GM12878 (cell line): ENCODE data around the gene ADCY7. TPM values are rescaled to one million over a fixed set of nuclear protein-coding genes. Genes with fewer than 3 reads are reported as not detected.

ENCODE experiments used
- ATAC-seq: fragments of 200-7000 bp; cut with Tn5 transposase; 3 replicates; pipeline ENCODE4 v1.9.1; 2020; ENCODE audit warnings: mild to moderate bottlenecking, moderate library complexity
- BruUV-seq: library from RNA; stranded (reverse); fragments of 400-500 nt; replicated peaks from 2 replicates; lab custom pipeline; 2021; lab: Mats Ljungman, UMichigan
- CTCF ChIA-PET: fragments of 300-600 bp; sonication (Branson Sonifier 250); formaldehyde crosslinking; extraction: SDS; loops from one replicate; lab custom pipeline; 2021; ENCODE audit warnings: inconsistent platforms; lab: Yijun Ruan, JAX
- POLR2A ChIA-PET: fragments of 350-600 bp; formaldehyde crosslinking; extraction: SDS; loops from one replicate; lab custom pipeline; 2021; ENCODE audit warnings: inconsistent platforms; lab: Charles Lee
- RAD21 ChIA-PET: fragments of 300-600 bp; sonication (Branson Sonifier 250); formaldehyde crosslinking; loops from one replicate; lab custom pipeline; 2023; ENCODE audit warnings: antibody characterized with exemption; ENCODE audit not compliant: unreplicated experiment; lab: Charles Lee
- SMC1A ChIA-PET: fragments of 300-600 bp; sonication (Branson Sonifier 250); formaldehyde crosslinking; loops from one replicate; lab custom pipeline; 2023; ENCODE audit not compliant: unreplicated experiment, uncharacterized antibody; lab: Charles Lee
- DNase-seq: peaks from one replicate; pipeline ENCODE4 v3.0.0-alpha.2; 2011; ENCODE audit warnings: low read depth, low spot score
- FAIRE-seq: peaks from 3 replicates; lab custom pipeline; 2011; peaks lifted over from hg19 to GRCh38; lab: Jason Lieb, UNC
- H2AFZ ChIP-seq: 2 replicates; pipeline ENCODE4 v1.6.0; 2011; ENCODE audit warnings: low read depth, low read length, control low read depth; ENCODE audit not compliant: control insufficient read depth
- H3K27ac ChIP-seq: 2 replicates; pipeline ENCODE4 v1.5.1; 2011; ENCODE audit warnings: control low read depth; ENCODE audit not compliant: control insufficient read depth, insufficient read depth
- H3K27me3 ChIP-seq, 2 experiments: replicated peaks in 1 of 2; 2 replicates each; pipeline versions ENCODE4 v1.6.0 to v1.6.1; 2011; ENCODE audit warnings: low read length in 1 of 2; ENCODE audit not compliant: control insufficient read depth in 2 of 2, insufficient read depth in 2 of 2
- H3K36me3 ChIP-seq, 2 experiments: 2 replicates each; pipeline ENCODE4 v1.5.1; 2011; ENCODE audit warnings: low read length in 1 of 2; ENCODE audit not compliant: control insufficient read depth in 2 of 2, insufficient read depth in 2 of 2
- H3K4me1 ChIP-seq: 2 replicates; pipeline ENCODE4 v1.6.1; 2011; ENCODE audit warnings: mild to moderate bottlenecking, low read length, moderate library complexity, mixed read lengths; ENCODE audit not compliant: control insufficient read depth, insufficient read depth
- H3K4me2 ChIP-seq: 2 replicates; pipeline ENCODE4 v1.6.0; 2011; ENCODE audit warnings: control low read depth; ENCODE audit not compliant: control insufficient read depth, insufficient read depth
- H3K4me3 ChIP-seq: fragments of 200-600 bp; sonication (generic); 2 replicates; pipeline ENCODE4 v1.5.1; 2016
- H3K79me2 ChIP-seq: 2 replicates; pipeline ENCODE4 v1.6.0; 2011; ENCODE audit warnings: low read length; ENCODE audit not compliant: control insufficient read depth, insufficient read depth
- H3K9ac ChIP-seq: 2 replicates; pipeline ENCODE4 v1.8.0; 2011; ENCODE audit warnings: low read length, control low read depth, mixed read lengths; ENCODE audit not compliant: control insufficient read depth, insufficient read depth
- H3K9me3 ChIP-seq: replicated peaks from 3 replicates; pipeline ENCODE4 v1.5.1; 2011; ENCODE audit warnings: mild to moderate bottlenecking, low read length; ENCODE audit not compliant: control insufficient read depth, insufficient read depth
- H4K20me1 ChIP-seq: 2 replicates; pipeline ENCODE4 v1.6.0; 2011; ENCODE audit not compliant: control insufficient read depth, insufficient read depth
- FOS ChIP-seq: IDR thresholded peaks from 3 replicates; pipeline ENCODE4 v1.6.1; 2011; ENCODE audit warnings: borderline replicate concordance; ENCODE audit not compliant: insufficient read length; ENCODE audit errors: extremely low read depth
- FOXK2 ChIP-seq: fragments of 450-650 bp; IDR thresholded peaks from 2 replicates; pipeline ENCODE4 v1.6.1; 2017; ENCODE audit warnings: mild to moderate bottlenecking, moderate library complexity
- GATAD2B ChIP-seq: fragments of 450-650 bp; conservative IDR thresholded peaks from 2 replicates; pipeline ENCODE4 v1.6.1; 2017; ENCODE audit warnings: low read depth, mild to moderate bottlenecking, moderate library complexity
- HDGF ChIP-seq: fragments of 450-650 bp; IDR thresholded peaks from 2 replicates; pipeline ENCODE4 v1.6.1; 2016; ENCODE audit warnings: antibody characterized with exemption
- JUNB ChIP-seq: IDR thresholded peaks from 2 replicates; pipeline ENCODE4 v1.6.1; 2016; ENCODE audit warnings: antibody characterized with exemption, mild to moderate bottlenecking
- MXI1 ChIP-seq: fragments of 150-350 bp; IDR thresholded peaks from 2 replicates; pipeline ENCODE4 v1.6.1; 2011; ENCODE audit warnings: low read depth, mild to moderate bottlenecking, inconsistent platforms, low read length, improper control_type of control experiment
- MYB ChIP-seq: fragments of 150-350 bp; IDR thresholded peaks from 2 replicates; pipeline ENCODE4 v1.6.1; 2014; ENCODE audit warnings: mild to moderate bottlenecking, low read depth, low read length, borderline replicate concordance
- NFYB ChIP-seq: IDR thresholded peaks from 2 replicates; pipeline ENCODE4 v1.6.1; 2011; ENCODE audit warnings: low read depth, mild to moderate bottlenecking, low read length, improper control_type of control experiment, moderate library complexity; ENCODE audit not compliant: insufficient read depth
- NR2C2 ChIP-seq: IDR thresholded peaks from 2 replicates; pipeline ENCODE4 v1.6.1; 2011; ENCODE audit warnings: borderline replicate concordance, low read depth; ENCODE audit not compliant: control insufficient read depth, insufficient read length
- NRF1 ChIP-seq: conservative IDR thresholded peaks from 2 replicates; pipeline ENCODE4 v1.6.1; 2011; ENCODE audit warnings: mild to moderate bottlenecking, low read depth, low read length, improper control_type of control experiment
- PAX8 ChIP-seq: fragments of 450-650 bp; IDR thresholded peaks from 2 replicates; pipeline ENCODE4 v1.6.1; 2017; ENCODE audit warnings: mild to moderate bottlenecking, moderate library complexity
- SREBF2 ChIP-seq: IDR thresholded peaks from 2 replicates; pipeline ENCODE4 v1.6.1; 2012; ENCODE audit warnings: mild to moderate bottlenecking, low read length
- SRF ChIP-seq, 2 experiments: IDR thresholded peaks; 2 replicates each; pipeline ENCODE4 v1.6.1; 2011; ENCODE audit warnings: low read depth in 2 of 2, low read length in 2 of 2, mild to moderate bottlenecking in 1 of 2, moderate library complexity in 1 of 2
- WRNIP1 ChIP-seq: IDR thresholded peaks from 2 replicates; pipeline ENCODE4 v1.6.1; 2011; ENCODE audit warnings: low read depth, low read length, improper control_type of control experiment, borderline replicate concordance
- YY1 ChIP-seq: IDR thresholded peaks from 2 replicates; pipeline ENCODE4 v1.6.1; 2011; ENCODE audit warnings: low read depth, mild to moderate bottlenecking, low read length
- WGBS: methylation state at CpG from one replicate; pipeline ENCODE4 v1.1.6; 2016; ENCODE audit warnings: low lambda C conversion rate; ENCODE audit not compliant: insufficient replicate concordance, insufficient coverage; ENCODE audit errors: missing lambda C conversion rate; 5-methylcytosine and 5-hydroxymethylcytosine counted together
- in situ Hi-C: fragments of 300-500 bp; cut with MboI; formaldehyde crosslinking; loops from 9 replicates; pipeline ENCODE4 v1.14.3; 2018; ENCODE audit warnings: mixed read lengths
- intact Hi-C: fragments of 100-400 bp; cut with micrococcal nuclease; formaldehyde crosslinking; loops from one replicate; pipeline ENCODE4 v1.14.2; 2022; ENCODE audit not compliant: unreplicated experiment
- polyA plus RNA-seq, 11 experiments: library from polyadenylated mRNA; depleted of rRNA in 4 of 11; unstranded in 6 of 11; stranded (reverse) in 5 of 11; fragments of >200 nt; fragmentation: Nextera tagmentation in 4 of 11; fragmentation: Illumina TruSeq in 1 of 11; extraction: Ambion mirVana in 4 of 11; extraction: Trizol in 1 of 11; gene quantifications; 1 replicate in 1 of 11; 2 replicates in 10 of 11; pipeline versions ENCODE4 v1.2.1 to v1.2.3, GENCODE V29; 2011 to 2016; ENCODE audit warnings: inconsistent platforms in 2 of 11, missing spikeins in 2 of 11, low read depth in 1 of 11
- total RNA-seq, 4 experiments: library from RNA; depleted of rRNA in 3 of 4; stranded (reverse); fragments of >200 nt in 3 of 4; fragmentation: Illumina TruSeq in 1 of 4; extraction: Trizol in 1 of 4; gene quantifications; 2 replicates each; pipeline versions ENCODE4 v1.2.1 to v1.2.3, GENCODE V29; 2013 to 2021
- TF ChIP-seq, protein P1 (sequence below): fragments of 450-650 bp; IDR thresholded peaks from 2 replicates; pipeline ENCODE4 v1.6.1; 2018; ENCODE audit warnings: mild to moderate bottlenecking, low read depth, moderate library complexity; ENCODE audit not compliant: partially characterized antibody
- TF ChIP-seq, protein P2 (sequence below): IDR thresholded peaks from 2 replicates; pipeline ENCODE4 v1.6.1; 2011; ENCODE audit warnings: borderline replicate concordance, low read depth, mild to moderate bottlenecking, moderate library complexity, mixed read lengths, low read length; ENCODE audit not compliant: insufficient read depth; ENCODE audit errors: extremely low read length
- TF ChIP-seq, protein P3 (sequence below): fragments of 450-650 bp; IDR thresholded peaks from 2 replicates; pipeline ENCODE4 v1.6.1; 2016; ENCODE audit warnings: mild to moderate bottlenecking

The ADCY7 gene
- total and polyA plus RNA-seq, 10 of the 15 experiments (the other 5 are each of a cell fraction or from before 2014, with no cell fraction given) = 1.2 to 87.9 (median 24.4) TPM

DNA sequence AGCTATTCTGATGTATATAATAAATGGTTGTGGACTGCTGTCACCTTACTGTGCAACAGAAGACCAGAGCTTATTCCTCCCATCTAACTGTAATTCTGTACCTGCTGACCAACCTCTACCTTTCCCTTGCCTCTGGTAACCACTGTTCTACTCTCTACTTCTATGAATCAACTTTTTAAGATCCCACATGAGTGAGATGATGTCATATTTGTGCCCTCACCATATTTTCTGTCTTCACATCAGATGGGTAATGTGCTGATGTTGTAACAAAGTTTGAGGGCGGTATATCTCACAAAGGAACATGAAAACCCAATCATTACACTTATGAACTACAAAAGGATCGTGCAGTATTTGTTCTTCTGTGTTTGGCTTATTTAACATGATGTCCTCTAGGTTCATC lies 85.6 kb downstream of the ADCY7 start:
- Histone ChIP-seq H4K20me1 (no peaks in the 10 kb centered on the region), H3K9me3 (peaks cover 1% of the 10 kb centered on the region; the same call in 1 of the 3 replicates), H3K4me3 (no peak overlapping the region), H3K79me2 (no peaks in the 10 kb centered on the region; the same call in 1 of the 2 replicates), H3K4me2 (no peak overlapping the region), H2AFZ (no peak overlapping the region), H3K4me1 (no peaks in the 10 kb centered on the region), H3K27me3 (no peaks in the 10 kb centered on the region), H3K27ac (no peak overlapping the region), H3K9ac (no peak overlapping the region), H3K36me3 (peaks cover 0 to 24% of the 10 kb centered on the region in 2 experiments; a peak in 2 of 4 replicates)
- ChIA-PET SMC1A (interaction anchor here (0.6 to 1.7 kb wide), 6 partner anchors 23 to 315 kb away, joined by 3 to 4 read pairs (median 3); no protein-coding TSS in a partner anchor), CTCF (interaction anchor here (1.3 to 13.3 kb wide), 4 partner anchors 10 to 138 kb away, joined by 5 to 236 read pairs (median 68); partner anchors contain the start of gene BRD7), RAD21 (interaction anchor here (1.0 to 1.4 kb wide), 2 partner anchors 141 to 395 kb away, joined by 3 to 4 read pairs; no protein-coding TSS in a partner anchor), POLR2A (no interaction called here)
- BruUV-seq = no TSS peak
- FAIRE-seq = no peak
- no peak for ATAC-seq
- WGBS = 95% methylated on average over 2 of the region's 2 CpGs
- intact Hi-C loops (loop anchor here (10.0 kb wide), 1 partner anchor 107 kb away; no protein-coding TSS in a partner anchor), in situ Hi-C loops (loop anchor here (5.0 kb wide), 1 partner anchor 140 kb away; no protein-coding TSS in a partner anchor)
- no peak for DNase-seq
- TF ChIP-seq, protein P1, sequence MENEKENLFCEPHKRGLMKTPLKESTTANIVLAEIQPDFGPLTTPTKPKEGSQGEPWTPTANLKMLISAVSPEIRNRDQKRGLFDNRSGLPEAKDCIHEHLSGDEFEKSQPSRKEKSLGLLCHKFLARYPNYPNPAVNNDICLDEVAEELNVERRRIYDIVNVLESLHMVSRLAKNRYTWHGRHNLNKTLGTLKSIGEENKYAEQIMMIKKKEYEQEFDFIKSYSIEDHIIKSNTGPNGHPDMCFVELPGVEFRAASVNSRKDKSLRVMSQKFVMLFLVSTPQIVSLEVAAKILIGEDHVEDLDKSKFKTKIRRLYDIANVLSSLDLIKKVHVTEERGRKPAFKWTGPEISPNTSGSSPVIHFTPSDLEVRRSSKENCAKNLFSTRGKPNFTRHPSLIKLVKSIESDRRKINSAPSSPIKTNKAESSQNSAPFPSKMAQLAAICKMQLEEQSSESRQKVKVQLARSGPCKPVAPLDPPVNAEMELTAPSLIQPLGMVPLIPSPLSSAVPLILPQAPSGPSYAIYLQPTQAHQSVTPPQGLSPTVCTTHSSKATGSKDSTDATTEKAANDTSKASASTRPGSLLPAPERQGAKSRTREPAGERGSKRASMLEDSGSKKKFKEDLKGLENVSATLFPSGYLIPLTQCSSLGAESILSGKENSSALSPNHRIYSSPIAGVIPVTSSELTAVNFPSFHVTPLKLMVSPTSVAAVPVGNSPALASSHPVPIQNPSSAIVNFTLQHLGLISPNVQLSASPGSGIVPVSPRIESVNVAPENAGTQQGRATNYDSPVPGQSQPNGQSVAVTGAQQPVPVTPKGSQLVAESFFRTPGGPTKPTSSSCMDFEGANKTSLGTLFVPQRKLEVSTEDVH = no peak
- TF ChIP-seq YY1 (no peak), NFYB (no peak), MXI1 (no peak), FOXK2 (no peak), SRF (IDR thresholded peaks at IDR 0.05; ENCODE audit: low read depth in 2 of 2, low read length in 2 of 2) (no peak), NR2C2 (no peak), WRNIP1 (no peak), JUNB (no peak), HDGF (no peak), PAX8 (no peak), GATAD2B (no peak), SREBF2 (no peak), NRF1 (no peak), MYB (no peak), FOS (no peak)
- TF ChIP-seq, protein P2, sequence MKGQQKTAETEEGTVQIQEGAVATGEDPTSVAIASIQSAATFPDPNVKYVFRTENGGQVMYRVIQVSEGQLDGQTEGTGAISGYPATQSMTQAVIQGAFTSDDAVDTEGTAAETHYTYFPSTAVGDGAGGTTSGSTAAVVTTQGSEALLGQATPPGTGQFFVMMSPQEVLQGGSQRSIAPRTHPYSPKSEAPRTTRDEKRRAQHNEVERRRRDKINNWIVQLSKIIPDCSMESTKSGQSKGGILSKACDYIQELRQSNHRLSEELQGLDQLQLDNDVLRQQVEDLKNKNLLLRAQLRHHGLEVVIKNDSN = no peak
- TF ChIP-seq, protein P3, sequence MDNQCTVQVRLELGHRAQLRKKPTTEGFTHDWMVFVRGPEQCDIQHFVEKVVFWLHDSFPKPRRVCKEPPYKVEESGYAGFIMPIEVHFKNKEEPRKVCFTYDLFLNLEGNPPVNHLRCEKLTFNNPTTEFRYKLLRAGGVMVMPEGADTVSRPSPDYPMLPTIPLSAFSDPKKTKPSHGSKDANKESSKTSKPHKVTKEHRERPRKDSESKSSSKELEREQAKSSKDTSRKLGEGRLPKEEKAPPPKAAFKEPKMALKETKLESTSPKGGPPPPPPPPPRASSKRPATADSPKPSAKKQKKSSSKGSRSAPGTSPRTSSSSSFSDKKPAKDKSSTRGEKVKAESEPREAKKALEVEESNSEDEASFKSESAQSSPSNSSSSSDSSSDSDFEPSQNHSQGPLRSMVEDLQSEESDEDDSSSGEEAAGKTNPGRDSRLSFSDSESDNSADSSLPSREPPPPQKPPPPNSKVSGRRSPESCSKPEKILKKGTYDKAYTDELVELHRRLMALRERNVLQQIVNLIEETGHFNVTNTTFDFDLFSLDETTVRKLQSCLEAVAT = no peak
